NB4 (cell line): ENCODE measurements around the gene HSFX4.
"Not testable (repeated sequence)": the region's sequence is repeated elsewhere in the genome, so short reads cannot be mapped to it uniquely, and the experiment has no call there.

ENCODE experiments used
- MYC ChIP-seq: IDR thresholded peaks from 2 replicates; pipeline ENCODE4 v1.6.1; 2011; ENCODE audit warnings: low read depth, low read length
- POLR2A ChIP-seq: IDR thresholded peaks from 2 replicates; pipeline ENCODE4 v1.6.1; 2011; ENCODE audit warnings: mild to moderate bottlenecking; ENCODE audit not compliant: insufficient read length; ENCODE audit errors: extremely low read depth
- TF ChIP-seq, protein P1 (sequence below): IDR thresholded peaks from one replicate; pipeline ENCODE4 v1.5.1; 2012; ENCODE audit warnings: low read depth, low read length
- TF ChIP-seq, protein P2 (sequence below): IDR thresholded peaks from 2 replicates; pipeline ENCODE4 v1.6.1; 2011; ENCODE audit warnings: low read depth, low read length

DNA sequence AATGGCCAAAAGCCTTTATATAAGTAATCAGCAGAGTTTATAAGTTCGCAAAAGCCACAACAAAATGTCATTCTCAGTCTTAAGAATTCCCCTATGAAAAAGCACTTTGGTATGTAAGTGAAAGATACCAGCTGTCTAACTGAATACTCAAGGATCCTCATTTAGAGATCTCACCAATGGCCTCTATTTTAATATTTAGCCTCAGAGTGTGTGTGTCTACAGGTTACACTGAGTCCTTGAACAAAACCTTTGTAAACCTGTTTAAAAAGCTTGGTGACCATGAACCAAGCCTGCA lies 1.5 kb upstream of the HSFX4 start:
- TF ChIP-seq, protein P1, sequence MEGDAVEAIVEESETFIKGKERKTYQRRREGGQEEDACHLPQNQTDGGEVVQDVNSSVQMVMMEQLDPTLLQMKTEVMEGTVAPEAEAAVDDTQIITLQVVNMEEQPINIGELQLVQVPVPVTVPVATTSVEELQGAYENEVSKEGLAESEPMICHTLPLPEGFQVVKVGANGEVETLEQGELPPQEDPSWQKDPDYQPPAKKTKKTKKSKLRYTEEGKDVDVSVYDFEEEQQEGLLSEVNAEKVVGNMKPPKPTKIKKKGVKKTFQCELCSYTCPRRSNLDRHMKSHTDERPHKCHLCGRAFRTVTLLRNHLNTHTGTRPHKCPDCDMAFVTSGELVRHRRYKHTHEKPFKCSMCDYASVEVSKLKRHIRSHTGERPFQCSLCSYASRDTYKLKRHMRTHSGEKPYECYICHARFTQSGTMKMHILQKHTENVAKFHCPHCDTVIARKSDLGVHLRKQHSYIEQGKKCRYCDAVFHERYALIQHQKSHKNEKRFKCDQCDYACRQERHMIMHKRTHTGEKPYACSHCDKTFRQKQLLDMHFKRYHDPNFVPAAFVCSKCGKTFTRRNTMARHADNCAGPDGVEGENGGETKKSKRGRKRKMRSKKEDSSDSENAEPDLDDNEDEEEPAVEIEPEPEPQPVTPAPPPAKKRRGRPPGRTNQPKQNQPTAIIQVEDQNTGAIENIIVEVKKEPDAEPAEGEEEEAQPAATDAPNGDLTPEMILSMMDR = not testable (repeated sequence)
- TF ChIP-seq MYC, POLR2A: not testable (repeated sequence)
- TF ChIP-seq, protein P2, sequence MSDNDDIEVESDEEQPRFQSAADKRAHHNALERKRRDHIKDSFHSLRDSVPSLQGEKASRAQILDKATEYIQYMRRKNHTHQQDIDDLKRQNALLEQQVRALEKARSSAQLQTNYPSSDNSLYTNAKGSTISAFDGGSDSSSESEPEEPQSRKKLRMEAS = not testable (repeated sequence)
